ENCODE results near the gene KIAA1586.
"Not testable (repeated sequence)": the region's sequence is repeated elsewhere in the genome, so short reads cannot be mapped to it uniquely, and the experiment has no call there.

Gene KIAA1586

GRCh38 chr6:57046332-57047256 is at the start of gene KIAA1586:
Gene KIAA1586 (plus strand): TSS chr6:57046693. CDS start chr6:57046756, 63 bp downstream.
- H3K27me3 Mint-ChIP-seq; intact Hi-C loops (cut with micrococcal nuclease); H3K9me3 Mint-ChIP-seq: not testable (repeated sequence)
- Mint-ChIP-seq H3K4me3 (peak within 1 kb of the TSS; percentile 78), H3K27ac (peak within 1 kb of the TSS; percentile 79), H3K4me1 (ENCODE audit: low read depth) (peaks cover 18% of the 10 kb centered on the region), H3K36me3 (ENCODE audit: low read depth) (peaks cover 39% of the 10 kb centered on the region)

DNA sequence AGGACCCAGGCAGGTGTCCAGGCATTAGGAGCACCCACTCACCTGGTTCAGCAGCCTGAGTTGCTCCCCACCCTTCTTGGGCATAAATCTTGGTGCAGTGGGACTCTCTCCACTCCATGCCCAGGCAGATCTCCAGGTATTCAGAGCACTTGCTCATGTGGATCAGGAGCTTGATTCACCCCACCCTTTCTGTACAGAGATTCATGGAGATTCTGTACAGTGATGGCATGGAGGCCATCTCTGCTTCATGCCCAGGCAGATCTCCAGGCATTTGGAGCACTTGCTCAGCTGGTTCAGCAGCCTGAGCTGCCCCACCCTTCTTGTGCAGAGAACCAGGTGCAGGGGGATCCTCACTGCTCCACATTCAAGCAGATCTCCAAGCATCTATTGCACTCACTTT is 47.4 kb upstream of the KIAA1586 start:
- Mint-ChIP-seq H3K27me3 (no peaks in the 10 kb centered on the region), H3K27ac (no peak overlapping the region)
- intact Hi-C loops (cut with micrococcal nuclease) = no loop called here

DNA sequence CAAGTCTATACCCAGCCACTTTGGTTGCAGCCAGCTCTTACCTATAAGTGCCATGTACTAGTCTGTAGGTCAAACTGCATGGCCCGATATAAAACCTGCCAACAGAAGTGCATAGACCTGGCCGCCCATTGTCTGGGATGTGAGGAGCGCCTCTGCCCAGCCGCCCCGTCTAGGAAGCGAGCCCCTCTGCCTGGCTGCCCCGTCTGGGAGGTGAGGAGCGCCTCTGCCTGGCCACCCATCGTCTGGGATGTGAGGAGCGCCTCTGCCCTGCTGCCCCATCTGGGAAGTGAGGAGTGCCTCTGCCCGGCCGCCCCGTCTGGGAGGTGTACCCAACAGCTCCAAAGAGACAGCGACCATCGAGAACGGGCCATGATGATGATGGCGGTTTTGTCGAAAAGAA is 46.7 kb upstream of the KIAA1586 start:
- peaks cover 13% of the 10 kb centered on the region for H3K9me3 Mint-ChIP-seq
- H3K4me1 Mint-ChIP-seq (ENCODE audit: low read depth); H3K27ac Mint-ChIP-seq; H3K27me3 Mint-ChIP-seq; intact Hi-C loops (cut with micrococcal nuclease); H3K36me3 Mint-ChIP-seq (ENCODE audit: low read depth); H3K4me3 Mint-ChIP-seq: not testable (repeated sequence)

More for the DNA sequence above, 47.4 kb upstream of the KIAA1586 start:
- Mint-ChIP-seq H3K36me3 (ENCODE audit: low read depth) (no peaks in the 10 kb centered on the region), H3K9me3 (peaks cover 13% of the 10 kb centered on the region), H3K4me1 (ENCODE audit: low read depth) (no peaks in the 10 kb centered on the region), H3K4me3 (no peak overlapping the region)

- intact Hi-C loops (cut with micrococcal nuclease) = no loop called here
- Mint-ChIP-seq H3K27me3 (no peaks in the 10 kb centered on the region), H3K27ac (no peak overlapping the region), H3K4me3 (no peak overlapping the region), H3K4me1 (ENCODE audit: low read depth) (no peaks in the 10 kb centered on the region), H3K36me3 (ENCODE audit: low read depth) (no peaks in the 10 kb centered on the region), H3K9me3 (peaks cover 13% of the 10 kb centered on the region)
Measured at GRCh38 chr6:57002197-57002596, 44.3 kb upstream of the KIAA1586 start.

- H3K27me3 Mint-ChIP-seq = no peaks in the 10 kb centered on the region
- H3K4me3 Mint-ChIP-seq = no peak overlapping the region
- intact Hi-C loops (cut with micrococcal nuclease) = no loop called here
- no peak overlapping the region for H3K27ac Mint-ChIP-seq
- H3K36me3 Mint-ChIP-seq (ENCODE audit: low read depth) = no peaks in the 10 kb centered on the region
- H3K9me3 Mint-ChIP-seq = peaks cover under 1% of the 10 kb centered on the region
- H3K4me1 Mint-ChIP-seq (ENCODE audit: low read depth) = no peaks in the 10 kb centered on the region
Measured at GRCh38 chr6:57004292-57004691, 42.2 kb upstream of the KIAA1586 start.

- no peak overlapping the region for H3K4me3 Mint-ChIP-seq
- H3K36me3 Mint-ChIP-seq (ENCODE audit: low read depth) = no peaks in the 10 kb centered on the region
- intact Hi-C loops (cut with micrococcal nuclease) = no loop called here
- no peaks in the 10 kb centered on the region for H3K4me1 Mint-ChIP-seq (ENCODE audit: low read depth)
- no peaks in the 10 kb centered on the region for H3K27me3 Mint-ChIP-seq
- H3K27ac Mint-ChIP-seq = no peak overlapping the region
- H3K9me3 Mint-ChIP-seq = no peaks in the 10 kb centered on the region
Measured at GRCh38 chr6:57006101-57006500, 40.4 kb upstream of the KIAA1586 start.

DNA sequence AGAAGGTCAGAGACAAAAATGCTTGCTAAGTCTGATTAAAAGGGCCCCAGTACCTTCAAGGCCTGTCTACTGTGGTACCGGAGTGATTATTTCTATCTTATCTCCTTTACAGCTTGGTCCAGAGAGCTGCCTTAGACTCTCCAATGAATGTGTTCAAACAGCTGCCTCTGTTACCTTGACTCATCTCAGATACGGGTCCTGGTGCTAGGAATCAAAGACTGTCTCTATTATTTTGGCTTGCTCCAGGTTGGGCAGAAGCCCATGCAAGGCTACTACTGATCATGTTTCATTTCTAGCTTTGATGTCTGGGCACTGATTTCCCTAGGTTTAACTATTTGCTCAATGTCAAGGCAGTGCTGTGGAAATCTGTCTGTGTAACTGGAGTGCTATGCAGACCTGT is 38.4 kb upstream of the KIAA1586 start:
- intact Hi-C loops (cut with micrococcal nuclease); H3K4me1 Mint-ChIP-seq (ENCODE audit: low read depth); H3K9me3 Mint-ChIP-seq; H3K4me3 Mint-ChIP-seq; H3K27me3 Mint-ChIP-seq; H3K36me3 Mint-ChIP-seq (ENCODE audit: low read depth); H3K27ac Mint-ChIP-seq: not testable (repeated sequence)

- Mint-ChIP-seq H3K36me3 (ENCODE audit: low read depth) (no peaks in the 10 kb centered on the region), H3K4me1 (ENCODE audit: low read depth) (no peaks in the 10 kb centered on the region), H3K4me3 (no peak overlapping the region), H3K9me3 (no peaks in the 10 kb centered on the region), H3K27me3 (no peaks in the 10 kb centered on the region), H3K27ac (no peak overlapping the region)
- intact Hi-C loops (cut with micrococcal nuclease) = no loop called here
Measured at GRCh38 chr6:57013521-57013926, 33.0 kb upstream of the KIAA1586 start.

DNA sequence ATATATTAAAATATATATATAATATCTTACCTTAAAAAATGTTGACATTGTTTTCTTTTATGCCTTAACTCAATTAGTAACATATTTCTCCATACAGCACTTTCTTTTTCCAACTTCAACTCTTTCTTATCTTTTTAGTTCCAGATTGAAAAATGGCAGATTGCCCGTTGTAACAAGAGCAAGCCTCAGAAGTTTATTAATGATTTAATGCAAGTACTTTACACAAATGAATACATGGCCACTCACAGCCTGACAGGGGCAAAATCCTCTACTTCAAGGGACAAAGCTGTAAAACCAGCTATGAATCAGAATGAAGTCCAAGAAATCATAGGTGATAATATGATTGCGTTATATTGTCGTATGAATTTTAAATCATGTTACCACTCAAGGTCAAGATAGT is 29.4 kb upstream of the KIAA1586 start:
- intact Hi-C loops (cut with micrococcal nuclease) = no loop called here
- Mint-ChIP-seq H3K27me3 (no peaks in the 10 kb centered on the region), H3K4me1 (ENCODE audit: low read depth) (no peaks in the 10 kb centered on the region), H3K4me3 (no peak overlapping the region), H3K9me3 (no peaks in the 10 kb centered on the region), H3K36me3 (ENCODE audit: low read depth) (no peaks in the 10 kb centered on the region), H3K27ac (no peak overlapping the region)

DNA sequence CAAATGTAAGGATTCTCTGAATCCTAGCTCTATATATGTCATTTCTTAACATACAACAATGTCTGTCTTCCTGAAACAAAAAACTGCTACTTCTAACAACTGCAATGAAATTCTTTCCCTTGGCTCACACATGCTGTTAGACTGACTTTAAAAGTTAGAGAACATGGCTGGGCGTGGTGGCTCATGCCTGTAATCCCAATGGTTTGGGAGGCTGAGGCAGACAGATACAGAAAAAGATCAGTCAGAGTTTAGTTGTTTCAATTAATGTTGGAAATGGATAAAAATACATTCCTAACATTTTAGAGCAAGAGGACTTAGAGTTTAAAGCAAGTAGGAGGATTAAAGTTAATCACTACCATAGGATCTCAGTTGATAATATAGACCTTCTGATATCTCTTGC is 28.7 kb upstream of the KIAA1586 start:
- Mint-ChIP-seq H3K36me3 (ENCODE audit: low read depth) (no peaks in the 10 kb centered on the region), H3K4me1 (ENCODE audit: low read depth) (no peaks in the 10 kb centered on the region), H3K27me3 (no peaks in the 10 kb centered on the region), H3K27ac (no peak overlapping the region), H3K4me3 (no peak overlapping the region), H3K9me3 (no peaks in the 10 kb centered on the region)
- intact Hi-C loops (cut with micrococcal nuclease) = no loop called here

DNA sequence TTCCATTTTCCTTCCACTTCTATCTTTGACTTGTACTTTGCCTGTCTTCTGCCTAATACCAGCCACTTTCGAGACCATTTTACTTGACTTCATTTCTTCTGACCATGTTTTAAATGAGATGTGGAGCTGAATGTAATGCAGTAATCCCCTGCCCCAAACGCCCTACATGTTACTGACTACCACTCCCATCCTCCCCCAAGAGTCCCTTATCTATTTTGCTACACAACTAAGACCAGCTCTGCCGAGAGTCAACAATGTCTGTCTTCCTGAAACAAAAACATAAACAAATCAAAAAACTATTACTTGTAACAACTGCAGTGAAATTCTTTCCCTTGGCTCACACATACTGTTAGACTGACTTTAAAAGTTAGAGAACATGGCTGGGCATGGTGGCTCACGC is 27.1 kb upstream of the KIAA1586 start:
- Mint-ChIP-seq H3K27me3 (no peaks in the 10 kb centered on the region), H3K4me3 (no peak overlapping the region), H3K27ac (no peak overlapping the region), H3K36me3 (ENCODE audit: low read depth) (no peaks in the 10 kb centered on the region), H3K9me3 (peaks cover 5% of the 10 kb centered on the region), H3K4me1 (ENCODE audit: low read depth) (no peaks in the 10 kb centered on the region)
- intact Hi-C loops (cut with micrococcal nuclease) = no loop called here

DNA sequence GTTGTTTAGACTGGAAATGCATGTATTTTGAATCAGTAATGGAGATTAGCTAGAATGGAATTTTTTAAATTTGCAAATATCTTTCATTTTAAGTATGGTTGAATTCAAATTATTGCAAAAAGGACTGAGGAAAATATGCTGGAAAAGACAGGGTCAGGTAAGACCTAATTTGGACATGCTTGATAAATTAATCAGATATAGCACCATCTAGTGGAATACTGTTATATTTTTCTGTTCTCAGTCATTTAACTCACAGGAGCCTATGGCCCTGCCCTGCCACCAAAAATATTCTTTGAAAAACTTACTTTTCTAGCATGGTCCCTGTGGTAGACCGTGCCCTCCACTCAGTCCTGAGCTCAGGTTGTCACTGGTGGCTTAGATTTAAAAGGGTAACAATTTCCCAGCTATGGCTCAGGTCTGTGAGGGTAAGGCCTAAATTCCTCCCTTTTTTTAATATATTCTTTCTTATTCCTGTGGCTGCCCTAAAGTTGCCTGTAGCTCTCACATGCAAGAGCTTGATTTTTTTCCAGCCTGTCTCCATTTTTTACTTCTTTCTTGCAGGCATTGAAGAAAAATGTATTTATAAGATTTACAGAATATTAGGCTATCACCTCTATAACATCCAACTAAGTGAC is 25.3 kb upstream of the KIAA1586 start:
- H3K27me3 Mint-ChIP-seq = no peaks in the 10 kb centered on the region
- H3K4me1 Mint-ChIP-seq (ENCODE audit: low read depth) = no peaks in the 10 kb centered on the region
- H3K36me3 Mint-ChIP-seq (ENCODE audit: low read depth) = no peaks in the 10 kb centered on the region
- H3K4me3 Mint-ChIP-seq = no peak overlapping the region
- no peak overlapping the region for H3K27ac Mint-ChIP-seq
- intact Hi-C loops (cut with micrococcal nuclease) = loop anchor here (1.0 to 10.0 kb wide), 3 partner anchors 64 to 294 kb away; partner anchors contain the start of genes BEND6 and PRIM2
- H3K9me3 Mint-ChIP-seq = peaks cover 20% of the 10 kb centered on the region

- no peaks in the 10 kb centered on the region for H3K36me3 Mint-ChIP-seq (ENCODE audit: low read depth)
- H3K9me3 Mint-ChIP-seq = peaks cover 20% of the 10 kb centered on the region
- no peak overlapping the region for H3K27ac Mint-ChIP-seq
- H3K27me3 Mint-ChIP-seq = no peaks in the 10 kb centered on the region
- no peak overlapping the region for H3K4me3 Mint-ChIP-seq
- H3K4me1 Mint-ChIP-seq (ENCODE audit: low read depth) = no peaks in the 10 kb centered on the region
- intact Hi-C loops (cut with micrococcal nuclease) = loop anchor here (5.0 to 10.0 kb wide), 2 partner anchors 67 to 290 kb away; partner anchors contain the start of genes BEND6 and PRIM2
Measured at GRCh38 chr6:57024321-57024720, 22.2 kb upstream of the KIAA1586 start.

DNA sequence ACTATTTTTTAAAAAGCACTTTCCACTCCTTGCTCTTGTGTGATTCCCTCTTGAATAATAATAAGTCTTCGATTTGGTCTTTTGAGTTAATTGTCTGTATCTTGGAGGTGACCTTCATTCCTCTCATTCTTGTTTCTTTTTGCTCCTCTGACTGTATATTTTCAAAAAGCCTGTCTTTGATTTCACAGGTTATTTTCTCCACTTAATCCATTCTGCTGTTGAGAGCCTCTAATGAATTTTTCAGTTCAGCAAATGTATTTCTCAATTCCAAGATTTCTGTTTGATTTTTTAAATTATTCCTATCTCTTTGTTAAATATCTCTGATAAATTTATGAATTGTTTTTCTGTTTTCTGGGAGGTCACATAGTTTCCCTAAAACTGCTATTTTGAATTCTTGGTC is 21.7 kb upstream of the KIAA1586 start:
- Mint-ChIP-seq H3K4me1 (ENCODE audit: low read depth) (no peaks in the 10 kb centered on the region), H3K36me3 (ENCODE audit: low read depth) (no peaks in the 10 kb centered on the region), H3K9me3 (peaks cover 20% of the 10 kb centered on the region), H3K4me3 (no peak overlapping the region), H3K27ac (no peak overlapping the region), H3K27me3 (no peaks in the 10 kb centered on the region)
- intact Hi-C loops (cut with micrococcal nuclease) = loop anchor here (5.0 to 10.0 kb wide), 2 partner anchors 67 to 290 kb away; partner anchors contain the start of genes BEND6 and PRIM2

Data from dendritic cell treated with granulocyte-macrophage colony-stimulating factor and Interleukin-4, amounts not matched to agents 40 ng/mL and 50 ng/mL, for 4 days (primary cell).